Prostate gland (tissue), 2 donors: Measurements from ENCODE around the gene PANK1.

Experiments used
- CTCF ChIP-seq, 4 experiments: fragments of 200-600 bp in 2 of 4; fragments of 450-650 bp in 2 of 4; sonication (generic) in 2 of 4; IDR thresholded peaks; 1 replicate in 3 of 4; 2 replicates in 1 of 4; pipeline ENCODE4 v1.5.1; 2016 to 2019; ENCODE audit warnings: antibody characterized with exemption in 4 of 4, mild to moderate bottlenecking in 2 of 4, moderate library complexity in 2 of 4
- POLR2A ChIP-seq: fragments of 450-650 bp; IDR thresholded peaks from one replicate; pipeline ENCODE4 v1.6.1; 2016; ENCODE audit warnings: antibody characterized with exemption, mild to moderate bottlenecking
- POLR2AphosphoS5 ChIP-seq: sonication (generic); formaldehyde crosslinking; IDR thresholded peaks from one replicate; pipeline ENCODE4 v1.6.1; 2017; ENCODE audit warnings: antibody characterized with exemption

DNA sequence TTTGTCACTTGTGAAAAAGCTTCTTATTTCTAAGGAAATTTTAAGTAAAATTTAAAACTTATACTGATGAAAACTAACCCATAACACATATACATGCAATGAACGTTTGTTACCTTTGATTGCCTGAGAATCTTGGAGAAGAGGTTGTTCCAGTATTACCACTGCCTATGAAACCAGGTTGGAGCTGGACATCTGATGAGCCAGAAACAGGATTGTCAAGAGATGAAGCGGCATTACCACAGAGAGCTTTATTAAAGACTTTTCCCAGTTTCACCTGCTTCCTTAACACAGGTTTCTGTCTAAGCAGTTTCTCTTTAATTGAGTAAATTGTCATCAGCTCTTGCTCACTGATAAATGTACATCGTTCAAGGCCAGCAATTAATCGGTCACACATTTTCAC lies 47.4 kb upstream of the PANK1 start:
- TF ChIP-seq CTCF (IDR thresholded peaks at IDR 0.05) (no peak), POLR2A (no peak), POLR2AphosphoS5 (no peak)
